Left ventricle myocardium superior (tissue), 1 donor: ENCODE measurements around the gene MED12L. TPM values are rescaled to one million over a fixed set of nuclear protein-coding genes. Genes with fewer than 3 reads are reported as not detected.
"Not testable (repeated sequence)": the region's sequence is repeated elsewhere in the genome, so short reads cannot be mapped to it uniquely, and the experiment has no call there.

Source experiments
- ATAC-seq: fragments of 200-7000 bp; cut with Tn5 transposase; one replicate; pipeline ENCODE4 v1.9.1; 2020; ENCODE audit warnings: mild to moderate bottlenecking, moderate library complexity
- DNase-seq: peaks from one replicate; pipeline ENCODE4 v3.0.0-alpha.2; 2020
- intact Hi-C: fragments of 100-400 bp; cut with micrococcal nuclease; formaldehyde crosslinking; loops from one replicate; pipeline ENCODE4 v1.11.0; 2022
- long read RNA-seq: library from polyadenylated mRNA; unstranded; transcript quantifications from one replicate; pipeline ENCODE4 v2.0.0, GENCODE V29; 2021
- total RNA-seq: library from RNA; stranded (reverse); fragmentation: NEBNext Ultra II Directional; extraction: Animal tissue kit (Norgen Biotek cat#: 25700); gene quantifications from one replicate; pipeline ENCODE4 v1.2.1, GENCODE V29; 2021
- donor health status: DM: no; HTN: yes; CAD: no; lungs with severe emphysema.

MED12L gene
- 0.10 TPM for total RNA-seq
- long read RNA-seq: 0 reads

GRCh38 chr3:151085227-151085888 is at the start of gene MED12L:
Gene MED12L (plus strand): TSS chr3:151085664. CDS start chr3:151086927, 1,263 bp downstream.
- intact Hi-C loops: no loop called here
- ATAC-seq (peak; percentile 92), DNase-seq (peak; percentile 84)

- ATAC-seq (peak; percentile 33), DNase-seq (peak; percentile 47)
- intact Hi-C loops: no loop called here
Measured at GRCh38 chr3:151037746-151038477, 47.6 kb upstream of the MED12L start.

GRCh38 chr3:151044706-151045105 is 40.8 kb upstream of the MED12L start:
- DNase-seq (no peak), ATAC-seq (no peak)
- intact Hi-C loops: no loop called here

- DNase-seq: no peak
- intact Hi-C loops: no loop called here
- no peak for ATAC-seq
Measured at GRCh38 chr3:151047636-151048035, 37.8 kb upstream of the MED12L start.

GRCh38 chr3:151051533-151051932 is 33.9 kb upstream of the MED12L start:
- DNase-seq (no peak), ATAC-seq (no peak)
- intact Hi-C loops: no loop called here

GRCh38 chr3:151052346-151052745 is 33.1 kb upstream of the MED12L start:
- intact Hi-C loops: no loop called here

GRCh38 chr3:151052756-151053155 is 32.7 kb upstream of the MED12L start:
- intact Hi-C loops: no loop called here
- no peak for DNase-seq
- ATAC-seq: no peak

More at GRCh38 chr3:151052346-151052745, 33.1 kb upstream of the MED12L start:
- ATAC-seq: no peak
- DNase-seq: no peak

GRCh38 chr3:151058740-151059139 is 26.7 kb upstream of the MED12L start:
- no peak for DNase-seq
- intact Hi-C loops: no loop called here
- ATAC-seq: no peak

- no peak for DNase-seq
- ATAC-seq: no peak
- intact Hi-C loops: no loop called here
Measured at GRCh38 chr3:151062611-151063010, 22.9 kb upstream of the MED12L start.

GRCh38 chr3:151067158-151067557 is 18.3 kb upstream of the MED12L start:
- intact Hi-C loops: no loop called here

GRCh38 chr3:151072842-151073241 is 12.6 kb upstream of the MED12L start:
- DNase-seq, ATAC-seq, intact Hi-C loops: not testable (repeated sequence)

More at GRCh38 chr3:151067158-151067557, 18.3 kb upstream of the MED12L start:
- DNase-seq (no peak), ATAC-seq (no peak)

GRCh38 chr3:151074256-151074655 is 11.2 kb upstream of the MED12L start:
- DNase-seq: no peak
- intact Hi-C loops: no loop called here
- ATAC-seq: no peak

GRCh38 chr3:151075869-151076562 is 9.4 kb upstream of the MED12L start:
- no peak for ATAC-seq
- DNase-seq: no peak

GRCh38 chr3:151076626-151077025 is 8.8 kb upstream of the MED12L start:
- intact Hi-C loops: no loop called here
- DNase-seq: no peak
- ATAC-seq: no peak

More at GRCh38 chr3:151075869-151076562, 9.4 kb upstream of the MED12L start:
- intact Hi-C loops: no loop called here

- DNase-seq, intact Hi-C loops: not testable (repeated sequence)
Measured at GRCh38 chr3:151081082-151081481, 4.4 kb upstream of the MED12L start.

GRCh38 chr3:151082880-151083838 is 2.3 kb upstream of the MED12L start:
- DNase-seq (no peak), ATAC-seq (no peak)
- intact Hi-C loops: no loop called here

More at GRCh38 chr3:151081082-151081481, 4.4 kb upstream of the MED12L start:
- ATAC-seq: not testable (repeated sequence)

- ATAC-seq: no peak
- intact Hi-C loops: no loop called here
- no peak for DNase-seq
Measured at GRCh38 chr3:151084893-151085226, 604 bp upstream of the MED12L start.

GRCh38 chr3:151085889-151086483 is 522 bp downstream of the MED12L start:
- intact Hi-C loops: no loop called here
- ATAC-seq (peak; percentile 34), DNase-seq (peak; percentile 33)
